ENCODE results near the gene ZNF844.

DNA sequence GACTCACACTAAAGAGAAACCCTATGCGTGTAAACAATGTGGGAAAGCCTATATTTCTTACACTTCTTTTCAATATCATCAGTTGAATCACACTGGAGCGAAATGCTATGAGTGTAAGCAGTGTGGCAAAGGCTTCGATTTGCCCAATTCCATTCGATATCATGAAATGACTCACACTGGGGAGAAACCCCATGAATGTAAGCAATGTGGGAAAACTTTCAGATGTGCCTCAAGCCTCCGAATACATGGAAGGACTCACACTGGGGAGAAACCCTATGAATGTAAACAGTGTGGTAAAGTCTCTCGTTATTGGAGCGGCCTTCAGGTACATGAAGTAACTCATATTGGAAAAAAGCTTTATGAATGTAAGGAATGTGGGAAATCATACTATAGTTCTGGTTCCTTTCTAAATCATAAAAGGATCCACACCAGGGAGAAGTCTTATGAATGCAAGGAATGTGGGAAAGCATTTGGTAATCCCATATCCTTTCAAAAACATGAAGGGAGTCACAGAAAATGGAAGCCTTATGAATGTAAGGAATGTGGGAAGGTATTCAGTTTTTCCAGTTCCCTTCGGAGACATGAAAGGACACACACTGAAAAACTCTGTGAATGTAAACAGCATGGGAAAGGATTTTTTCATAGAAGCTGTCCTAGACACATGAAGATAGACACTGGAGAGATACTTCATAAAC lies 47.6 kb downstream of the ZNF844 start:
- TF ChIP-seq EGR1 (IDR thresholded peaks at IDR 0.05; ENCODE audit: borderline replicate concordance, low read depth, low read length): no peak
- no peak for TF ChIP-seq BCL11A (IDR thresholded peaks at IDR 0.05; ENCODE audit: low read depth in 2 of 2, low read length in 2 of 2)
- TF ChIP-seq, protein P1, sequence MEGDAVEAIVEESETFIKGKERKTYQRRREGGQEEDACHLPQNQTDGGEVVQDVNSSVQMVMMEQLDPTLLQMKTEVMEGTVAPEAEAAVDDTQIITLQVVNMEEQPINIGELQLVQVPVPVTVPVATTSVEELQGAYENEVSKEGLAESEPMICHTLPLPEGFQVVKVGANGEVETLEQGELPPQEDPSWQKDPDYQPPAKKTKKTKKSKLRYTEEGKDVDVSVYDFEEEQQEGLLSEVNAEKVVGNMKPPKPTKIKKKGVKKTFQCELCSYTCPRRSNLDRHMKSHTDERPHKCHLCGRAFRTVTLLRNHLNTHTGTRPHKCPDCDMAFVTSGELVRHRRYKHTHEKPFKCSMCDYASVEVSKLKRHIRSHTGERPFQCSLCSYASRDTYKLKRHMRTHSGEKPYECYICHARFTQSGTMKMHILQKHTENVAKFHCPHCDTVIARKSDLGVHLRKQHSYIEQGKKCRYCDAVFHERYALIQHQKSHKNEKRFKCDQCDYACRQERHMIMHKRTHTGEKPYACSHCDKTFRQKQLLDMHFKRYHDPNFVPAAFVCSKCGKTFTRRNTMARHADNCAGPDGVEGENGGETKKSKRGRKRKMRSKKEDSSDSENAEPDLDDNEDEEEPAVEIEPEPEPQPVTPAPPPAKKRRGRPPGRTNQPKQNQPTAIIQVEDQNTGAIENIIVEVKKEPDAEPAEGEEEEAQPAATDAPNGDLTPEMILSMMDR (IDR thresholded peaks at IDR 0.05; ENCODE audit: control extremely low read depth in 1 of 3, insufficient read depth in 1 of 3, low read depth in 1 of 3, low read length in 3 of 3): no peak
- TF ChIP-seq TCF12 (IDR thresholded peaks at IDR 0.05; ENCODE audit: low read depth, low read length): no peak
- TF ChIP-seq, protein P2, sequence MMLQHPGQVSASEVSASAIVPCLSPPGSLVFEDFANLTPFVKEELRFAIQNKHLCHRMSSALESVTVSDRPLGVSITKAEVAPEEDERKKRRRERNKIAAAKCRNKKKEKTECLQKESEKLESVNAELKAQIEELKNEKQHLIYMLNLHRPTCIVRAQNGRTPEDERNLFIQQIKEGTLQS (IDR thresholded peaks at IDR 0.05; ENCODE audit: insufficient read depth, low read depth, low read length): no peak
- no peak for TF ChIP-seq TAF7 (optimal IDR thresholded peaks at IDR 0.05; ENCODE audit: borderline replicate concordance, low read depth, low read length)
- no peak for TF ChIP-seq SRF (IDR thresholded peaks at IDR 0.05; ENCODE audit: low read depth, low read length)
- TF ChIP-seq POLR2A (IDR thresholded peaks at IDR 0.05; ENCODE audit: control extremely low read depth in 1 of 2, low read depth in 2 of 2, low read length in 2 of 2): no peak
- TF ChIP-seq RAD21 (IDR thresholded peaks at IDR 0.05 in 1 of 2, conservative IDR thresholded peaks at IDR 0.05 in 1 of 2; ENCODE audit: low read depth in 2 of 2, low read length in 2 of 2): no peak

Measured in H1 (cell line).